ENCODE data around the gene MEF2A.

DNA sequence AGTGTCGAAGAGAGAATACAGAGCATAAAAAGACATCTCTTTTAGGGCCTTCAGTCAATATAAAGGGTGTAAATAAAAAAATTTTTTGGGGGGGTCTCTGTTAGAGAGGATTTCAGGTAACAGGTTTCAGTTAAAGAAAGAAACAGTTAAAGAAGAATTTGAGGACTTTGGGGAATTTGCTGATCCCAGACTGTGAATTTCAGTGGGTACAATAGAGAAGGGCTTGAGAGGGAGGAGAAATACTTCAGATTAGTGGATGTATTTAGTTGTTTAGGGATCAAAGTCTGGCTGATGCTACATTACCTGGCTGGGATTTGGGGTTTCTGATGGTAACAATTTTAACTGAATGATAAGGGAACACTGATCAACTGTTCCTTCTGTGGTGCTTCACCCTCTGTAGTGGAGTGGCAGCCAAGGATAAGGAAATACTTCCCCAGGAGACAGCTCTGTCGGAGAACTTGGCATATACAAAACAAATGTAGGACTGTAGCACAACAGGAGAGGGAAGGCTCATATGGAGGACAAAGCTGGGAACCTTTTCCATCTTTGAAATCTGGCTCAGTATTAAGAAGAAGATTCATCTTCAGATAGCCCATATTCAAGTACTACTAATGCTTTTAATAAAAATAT, 79.2 kb downstream of the MEF2A start:
- TF ChIP-seq, protein P1, sequence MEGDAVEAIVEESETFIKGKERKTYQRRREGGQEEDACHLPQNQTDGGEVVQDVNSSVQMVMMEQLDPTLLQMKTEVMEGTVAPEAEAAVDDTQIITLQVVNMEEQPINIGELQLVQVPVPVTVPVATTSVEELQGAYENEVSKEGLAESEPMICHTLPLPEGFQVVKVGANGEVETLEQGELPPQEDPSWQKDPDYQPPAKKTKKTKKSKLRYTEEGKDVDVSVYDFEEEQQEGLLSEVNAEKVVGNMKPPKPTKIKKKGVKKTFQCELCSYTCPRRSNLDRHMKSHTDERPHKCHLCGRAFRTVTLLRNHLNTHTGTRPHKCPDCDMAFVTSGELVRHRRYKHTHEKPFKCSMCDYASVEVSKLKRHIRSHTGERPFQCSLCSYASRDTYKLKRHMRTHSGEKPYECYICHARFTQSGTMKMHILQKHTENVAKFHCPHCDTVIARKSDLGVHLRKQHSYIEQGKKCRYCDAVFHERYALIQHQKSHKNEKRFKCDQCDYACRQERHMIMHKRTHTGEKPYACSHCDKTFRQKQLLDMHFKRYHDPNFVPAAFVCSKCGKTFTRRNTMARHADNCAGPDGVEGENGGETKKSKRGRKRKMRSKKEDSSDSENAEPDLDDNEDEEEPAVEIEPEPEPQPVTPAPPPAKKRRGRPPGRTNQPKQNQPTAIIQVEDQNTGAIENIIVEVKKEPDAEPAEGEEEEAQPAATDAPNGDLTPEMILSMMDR (IDR thresholded peaks at IDR 0.05) = no peak
- TF ChIP-seq POLR2A (IDR thresholded peaks at IDR 0.05) = no peak
